Lower lobe of right lung (tissue), 2 donors: ENCODE data around the gene RBBP8NL. TPM values are rescaled to one million over a fixed set of nuclear protein-coding genes. Genes with fewer than 3 reads are reported as not detected.

ENCODE experiments used
- ATAC-seq, 2 donors: fragments of 200-7000 bp; cut with Tn5 transposase; one replicate each; pipeline ENCODE4 v1.9.1; 2020 to 2022; ENCODE audit warnings: mild to moderate bottlenecking in 2 of 2, moderate library complexity in 2 of 2
- DNase-seq: peaks from one replicate; pipeline ENCODE4 v3.0.0-alpha.2; 2020
- H3K27ac ChIP-seq: fragments of 200-600 bp; one replicate; pipeline ENCODE4 v1.8.0; 2022
- H3K27me3 ChIP-seq: fragments of 200-600 bp; one replicate; pipeline ENCODE4 v1.8.0; 2022; ENCODE audit warnings: low read depth
- H3K36me3 ChIP-seq: fragments of 200-600 bp; one replicate; pipeline ENCODE4 v1.8.0; 2022; ENCODE audit warnings: mild to moderate bottlenecking
- H3K4me1 ChIP-seq: fragments of 200-600 bp; one replicate; pipeline ENCODE4 v1.8.0; 2022
- H3K4me3 ChIP-seq: fragments of 200-600 bp; one replicate; pipeline ENCODE4 v1.8.0; 2022; ENCODE audit warnings: mild to moderate bottlenecking
- H3K9me3 ChIP-seq: fragments of 200-600 bp; one replicate; pipeline ENCODE4 v1.8.0; 2022
- CTCF ChIP-seq: fragments of 200-600 bp; IDR thresholded peaks from one replicate; pipeline ENCODE4 v1.8.0; 2022; ENCODE audit warnings: antibody characterized with exemption, mild to moderate bottlenecking
- intact Hi-C: fragments of 100-400 bp; cut with DNase I; formaldehyde crosslinking; loops from one replicate; pipeline ENCODE4 v1.11.0; 2022
- total RNA-seq: library from RNA; stranded (reverse); fragmentation: NEBNext Ultra II Directional; extraction: Animal tissue kit (Norgen Biotek cat#: 25700); gene quantifications from one replicate; pipeline ENCODE4 v1.2.1, GENCODE V29; 2021
- donor health status: DM: no; HTN: yes; CAD: no; lungs with severe emphysema.

Gene RBBP8NL
- total RNA-seq, 1 donor from 2014 or later = 2.0 TPM

GRCh38 chr20:62405981-62406513 is 21.3 kb downstream of the RBBP8NL start:
- ATAC-seq (no peak), DNase-seq (no peak)
- intact Hi-C loops = no loop called here
- no peak overlapping the region for H3K27ac ChIP-seq
- peak overlapping the region; percentile 70 for H3K4me3 ChIP-seq
- TF ChIP-seq CTCF = no peak
- H3K27me3 ChIP-seq = no peaks in the 10 kb centered on the region
- peaks cover 6% of the 10 kb centered on the region for H3K36me3 ChIP-seq
- no peaks in the 10 kb centered on the region for H3K9me3 ChIP-seq
- peaks cover 34% of the 10 kb centered on the region for H3K4me1 ChIP-seq

- DNase-seq = no peak
- Histone ChIP-seq H3K27ac (no peak overlapping the region), H3K36me3 (peaks cover 8% of the 10 kb centered on the region), H3K9me3 (no peaks in the 10 kb centered on the region), H3K4me3 (peak overlapping the region; percentile 70), H3K4me1 (peaks cover 32% of the 10 kb centered on the region), H3K27me3 (no peaks in the 10 kb centered on the region)
- TF ChIP-seq CTCF = peak; percentile 41
- peak in 1 of 2 donors; percentile 4 for ATAC-seq
- intact Hi-C loops = no loop called here
These were observed 22.0 kb downstream of the RBBP8NL start for GRCh38 chr20:62405108-62405980.

GRCh38 chr20:62404761-62405107 is 22.6 kb downstream of the RBBP8NL start:
- Histone ChIP-seq H3K36me3 (peaks cover 10% of the 10 kb centered on the region), H3K27me3 (no peaks in the 10 kb centered on the region), H3K4me1 (peaks cover 26% of the 10 kb centered on the region), H3K9me3 (no peaks in the 10 kb centered on the region), H3K27ac (no peak overlapping the region), H3K4me3 (no peak overlapping the region)
- TF ChIP-seq CTCF = no peak
- intact Hi-C loops = no loop called here
- ATAC-seq (no peak), DNase-seq (no peak)

- H3K36me3 ChIP-seq = peaks cover 10% of the 10 kb centered on the region
- no peak for TF ChIP-seq CTCF
- no peaks in the 10 kb centered on the region for H3K9me3 ChIP-seq
- H3K27ac ChIP-seq = no peak overlapping the region
- H3K4me3 ChIP-seq = no peak overlapping the region
- intact Hi-C loops = no loop called here
- peaks cover 23% of the 10 kb centered on the region for H3K4me1 ChIP-seq
- H3K27me3 ChIP-seq = no peaks in the 10 kb centered on the region
- ATAC-seq = no peak
- DNase-seq = no peak
These were observed 23.1 kb downstream of the RBBP8NL start for GRCh38 chr20:62404112-62404665.

GRCh38 chr20:62403331-62403730 is 24.0 kb downstream of the RBBP8NL start:
- no peaks in the 10 kb centered on the region for H3K9me3 ChIP-seq
- peaks cover 23% of the 10 kb centered on the region for H3K4me1 ChIP-seq
- H3K27ac ChIP-seq = no peak overlapping the region
- peaks cover 10% of the 10 kb centered on the region for H3K36me3 ChIP-seq
- no peak for ATAC-seq
- H3K27me3 ChIP-seq = no peaks in the 10 kb centered on the region
- intact Hi-C loops = no loop called here
- no peak for TF ChIP-seq CTCF
- H3K4me3 ChIP-seq = no peak overlapping the region
- no peak for DNase-seq
